ENCODE data around the gene MARCHF10.

The MARCHF10 gene

GRCh38 chr17:62724398-62725146 is 83.5 kb downstream of the MARCHF10 start:
- H3K79me1 ChIP-seq (ENCODE audit: low read depth, low read length): no peaks in the 10 kb centered on the region
- WGBS, 2 donors (ENCODE audit: extremely low coverage in 2 of 2, insufficient read length in 2 of 2, insufficient replicate concordance in 1 of 2): no CpG with 5 or more reads among the region's 16 CpGs
- H2BK12ac ChIP-seq (ENCODE audit: low read length): no peak overlapping the region
- no peak overlapping the region for H2AK5ac ChIP-seq (ENCODE audit: low read depth, low read length)
- peaks cover 0 to 9% of the 10 kb centered on the region in 2 donors for H3K9me3 ChIP-seq (replicated peaks in 1 of 2; ENCODE audit: control insufficient read depth in 2 of 2, insufficient read depth in 1 of 2, low read depth in 1 of 2, low read length in 2 of 2)
- no peaks in the 10 kb centered on the region for H3K27me3 ChIP-seq (ENCODE audit: control insufficient read depth in 3 of 3, insufficient read depth in 3 of 3, low read depth in 1 of 3, low read length in 3 of 3)
- peaks cover 0 to 7% of the 10 kb centered on the region in 2 donors for H3K4me1 ChIP-seq (ENCODE audit: control insufficient read depth in 2 of 2, insufficient read depth in 1 of 2, low read depth in 1 of 2, low read length in 2 of 2)
- H4K8ac ChIP-seq (ENCODE audit: low read depth, low read length): no peak overlapping the region
- H3K4me2 ChIP-seq (ENCODE audit: insufficient read depth, low read length, poor library complexity, severe bottlenecking): no peak overlapping the region
- no peak overlapping the region for H3K23ac ChIP-seq (ENCODE audit: low read depth, low read length, poor library complexity)
- no peak overlapping the region for H2BK120ac ChIP-seq (ENCODE audit: low read depth, low read length)
- H3K9ac ChIP-seq (ENCODE audit: low read depth, low read length, poor library complexity): no peak overlapping the region
- peak overlapping the region; percentile 40 for H2AFZ ChIP-seq (ENCODE audit: low read length)
- H3K4ac ChIP-seq (ENCODE audit: low read length): no peak overlapping the region
- no peak overlapping the region for H4K91ac ChIP-seq (ENCODE audit: low read depth, low read length, poor library complexity)
- H3K4me3 ChIP-seq (ENCODE audit: low read length in 2 of 2): no peak overlapping the region
- no peak overlapping the region for H3K14ac ChIP-seq (ENCODE audit: low read length)
- no peak overlapping the region for H2BK15ac ChIP-seq (ENCODE audit: low read length)
- no peak overlapping the region for H2BK5ac ChIP-seq (ENCODE audit: low read length)
- no peak overlapping the region for H3K27ac ChIP-seq (replicated peaks; ENCODE audit: low read length)
- no peaks in the 10 kb centered on the region for H3K36me3 ChIP-seq (replicated peaks in 1 of 2; ENCODE audit: control insufficient read depth in 2 of 2, insufficient read depth in 2 of 2, low read length in 2 of 2)
- no peak for DNase-seq (ENCODE audit: low spot score)
- H3K18ac ChIP-seq (ENCODE audit: low read length): peak overlapping the region; percentile 7

- no peak for DNase-seq (ENCODE audit: low spot score)
- peak overlapping the region; percentile 62 for H3K18ac ChIP-seq (ENCODE audit: low read length)
- no peaks in the 10 kb centered on the region for H3K36me3 ChIP-seq (replicated peaks in 1 of 2; ENCODE audit: control insufficient read depth in 2 of 2, insufficient read depth in 2 of 2, low read length in 2 of 2)
- no peak overlapping the region for H3K27ac ChIP-seq (replicated peaks; ENCODE audit: low read length)
- no CpG with 5 or more reads among the region's 7 CpGs for WGBS, 2 donors (ENCODE audit: extremely low coverage in 2 of 2, insufficient read length in 2 of 2, insufficient replicate concordance in 1 of 2)
- no peak overlapping the region for H4K8ac ChIP-seq (ENCODE audit: low read depth, low read length)
- H3K9me3 ChIP-seq (replicated peaks in 1 of 2; ENCODE audit: control insufficient read depth in 2 of 2, insufficient read depth in 1 of 2, low read depth in 1 of 2, low read length in 2 of 2): peaks cover 0 to 13% of the 10 kb centered on the region in 2 donors
- no peak overlapping the region for H4K91ac ChIP-seq (ENCODE audit: low read depth, low read length, poor library complexity)
- no peaks in the 10 kb centered on the region for H3K79me1 ChIP-seq (ENCODE audit: low read depth, low read length)
- H3K27me3 ChIP-seq (ENCODE audit: control insufficient read depth in 3 of 3, insufficient read depth in 3 of 3, low read depth in 1 of 3, low read length in 3 of 3): no peaks in the 10 kb centered on the region
- H2BK5ac ChIP-seq (ENCODE audit: low read length): no peak overlapping the region
- no peak overlapping the region for H3K9ac ChIP-seq (ENCODE audit: low read depth, low read length, poor library complexity)
- peak overlapping the region; percentile 40 for H2AFZ ChIP-seq (ENCODE audit: low read length)
- no peak overlapping the region for H3K4me3 ChIP-seq (ENCODE audit: low read length in 2 of 2)
- H3K14ac ChIP-seq (ENCODE audit: low read length): no peak overlapping the region
- H2BK12ac ChIP-seq (ENCODE audit: low read length): no peak overlapping the region
- no peak overlapping the region for H3K4me2 ChIP-seq (ENCODE audit: insufficient read depth, low read length, poor library complexity, severe bottlenecking)
- H2BK15ac ChIP-seq (ENCODE audit: low read length): no peak overlapping the region
- H2AK5ac ChIP-seq (ENCODE audit: low read depth, low read length): no peak overlapping the region
- H3K4me1 ChIP-seq (ENCODE audit: control insufficient read depth in 2 of 2, insufficient read depth in 1 of 2, low read depth in 1 of 2, low read length in 2 of 2): peaks cover 0 to 7% of the 10 kb centered on the region in 2 donors
- H3K23ac ChIP-seq (ENCODE audit: low read depth, low read length, poor library complexity): no peak overlapping the region
- H2BK120ac ChIP-seq (ENCODE audit: low read depth, low read length): no peak overlapping the region
- no peak overlapping the region for H3K4ac ChIP-seq (ENCODE audit: low read length)
Observed at GRCh38 chr17:62723842-62724241, 84.3 kb downstream of the MARCHF10 start.

DNA sequence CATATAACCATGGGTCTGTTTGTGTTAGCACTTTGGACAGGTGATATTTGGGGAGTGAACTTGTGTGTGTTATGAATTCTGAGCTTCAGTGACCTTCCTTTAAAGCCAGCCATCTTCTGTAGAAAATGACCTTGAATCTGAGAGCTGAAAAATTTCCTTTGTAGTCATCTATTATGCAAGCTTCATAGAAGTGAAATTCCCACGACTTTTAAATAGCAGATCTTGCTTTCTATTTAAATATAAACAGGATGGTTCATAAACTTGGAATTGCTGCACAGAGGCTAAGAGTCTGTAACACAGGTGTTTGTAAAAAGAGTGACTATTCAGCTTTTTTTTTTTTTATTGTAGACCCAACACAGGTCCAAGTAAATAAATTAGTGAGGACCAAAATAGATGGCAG is 85.5 kb downstream of the MARCHF10 start:
- no peak overlapping the region for H2AK5ac ChIP-seq (ENCODE audit: low read depth, low read length)
- no peak overlapping the region for H2BK120ac ChIP-seq (ENCODE audit: low read depth, low read length)
- no peak overlapping the region for H3K27ac ChIP-seq (replicated peaks; ENCODE audit: low read length)
- no peaks in the 10 kb centered on the region for H3K36me3 ChIP-seq (replicated peaks in 1 of 2; ENCODE audit: control insufficient read depth in 2 of 2, insufficient read depth in 2 of 2, low read length in 2 of 2)
- H3K23ac ChIP-seq (ENCODE audit: low read depth, low read length, poor library complexity): no peak overlapping the region
- no peaks in the 10 kb centered on the region for H3K79me1 ChIP-seq (ENCODE audit: low read depth, low read length)
- H3K4ac ChIP-seq (ENCODE audit: low read length): no peak overlapping the region
- no peak overlapping the region for H3K4me2 ChIP-seq (ENCODE audit: insufficient read depth, low read length, poor library complexity, severe bottlenecking)
- no peak overlapping the region for H3K14ac ChIP-seq (ENCODE audit: low read length)
- no peak overlapping the region for H2BK15ac ChIP-seq (ENCODE audit: low read length)
- H3K9ac ChIP-seq (ENCODE audit: low read depth, low read length, poor library complexity): no peak overlapping the region
- DNase-seq (ENCODE audit: low spot score): no peak
- no peak overlapping the region for H3K18ac ChIP-seq (ENCODE audit: low read length)
- H2BK5ac ChIP-seq (ENCODE audit: low read length): no peak overlapping the region
- peaks cover 0 to 6% of the 10 kb centered on the region in 2 donors for H3K4me1 ChIP-seq (ENCODE audit: control insufficient read depth in 2 of 2, insufficient read depth in 1 of 2, low read depth in 1 of 2, low read length in 2 of 2)
- H3K4me3 ChIP-seq (ENCODE audit: low read length in 2 of 2): no peak overlapping the region
- H3K27me3 ChIP-seq (ENCODE audit: control insufficient read depth in 3 of 3, insufficient read depth in 3 of 3, low read depth in 1 of 3, low read length in 3 of 3): no peaks in the 10 kb centered on the region
- no peak overlapping the region for H2AFZ ChIP-seq (ENCODE audit: low read length)
- no CpG with 5 or more reads among the region's 1 CpG for WGBS, 2 donors (ENCODE audit: extremely low coverage in 2 of 2, insufficient read length in 2 of 2, insufficient replicate concordance in 1 of 2)
- peaks cover 0 to 9% of the 10 kb centered on the region in 2 donors for H3K9me3 ChIP-seq (replicated peaks in 1 of 2; ENCODE audit: control insufficient read depth in 2 of 2, insufficient read depth in 1 of 2, low read depth in 1 of 2, low read length in 2 of 2)
- H4K8ac ChIP-seq (ENCODE audit: low read depth, low read length): no peak overlapping the region
- H4K91ac ChIP-seq (ENCODE audit: low read depth, low read length, poor library complexity): no peak overlapping the region
- H2BK12ac ChIP-seq (ENCODE audit: low read length): no peak overlapping the region

DNA sequence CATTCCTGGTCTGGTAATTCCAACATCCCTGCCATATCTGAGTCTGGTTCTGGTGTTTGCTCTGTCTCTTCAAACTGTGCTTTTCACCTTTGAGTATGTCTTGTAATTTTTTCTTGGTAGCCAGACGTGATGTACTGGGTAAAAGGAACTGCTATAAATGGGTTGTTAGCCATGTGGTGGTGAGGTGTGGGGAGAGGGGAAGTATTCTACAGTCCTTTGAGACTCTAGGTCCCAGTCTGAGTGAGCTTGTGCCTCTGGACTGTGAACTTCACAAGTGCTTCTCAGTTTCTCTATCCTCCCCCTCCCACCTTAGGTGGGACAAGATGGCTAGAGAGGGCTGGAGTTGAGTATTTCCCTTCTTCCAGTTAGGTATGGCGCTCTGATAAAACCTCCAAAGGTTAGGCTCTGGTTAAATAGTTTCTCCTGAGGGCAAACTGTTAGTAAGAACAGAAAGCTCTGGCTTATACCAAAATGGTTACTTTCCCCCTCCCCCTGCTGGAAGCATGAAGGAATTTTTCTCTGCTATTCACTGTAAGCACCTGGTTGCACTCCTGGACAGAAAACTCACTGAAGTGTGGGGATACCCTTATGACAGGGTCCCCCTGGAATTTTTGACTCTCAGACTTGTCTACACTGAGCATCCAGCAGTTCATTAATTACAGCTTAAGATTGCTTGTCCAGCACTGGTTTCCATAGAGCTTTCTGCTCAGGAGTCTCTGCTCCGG is 87.8 kb downstream of the MARCHF10 start:
- no peak overlapping the region for H3K4me2 ChIP-seq (ENCODE audit: insufficient read depth, low read length, poor library complexity, severe bottlenecking)
- H2BK15ac ChIP-seq (ENCODE audit: low read length): no peak overlapping the region
- no peak overlapping the region for H3K23ac ChIP-seq (ENCODE audit: low read depth, low read length, poor library complexity)
- no peaks in the 10 kb centered on the region for H3K27me3 ChIP-seq (ENCODE audit: control insufficient read depth in 3 of 3, insufficient read depth in 3 of 3, low read depth in 1 of 3, low read length in 3 of 3)
- no peak overlapping the region for H2AFZ ChIP-seq (ENCODE audit: low read length)
- H2BK12ac ChIP-seq (ENCODE audit: low read length): no peak overlapping the region
- no peak overlapping the region for H2BK120ac ChIP-seq (ENCODE audit: low read depth, low read length)
- H4K8ac ChIP-seq (ENCODE audit: low read depth, low read length): no peak overlapping the region
- H3K9ac ChIP-seq (ENCODE audit: low read depth, low read length, poor library complexity): no peak overlapping the region
- DNase-seq (ENCODE audit: low spot score): no peak
- H2AK5ac ChIP-seq (ENCODE audit: low read depth, low read length): no peak overlapping the region
- WGBS, 2 donors (ENCODE audit: extremely low coverage in 2 of 2, insufficient read length in 2 of 2, insufficient replicate concordance in 1 of 2): no CpG with 5 or more reads among the region's 3 CpGs
- no peak overlapping the region for H3K27ac ChIP-seq (replicated peaks; ENCODE audit: low read length)
- peaks cover 0 to 9% of the 10 kb centered on the region in 2 donors for H3K9me3 ChIP-seq (replicated peaks in 1 of 2; ENCODE audit: control insufficient read depth in 2 of 2, insufficient read depth in 1 of 2, low read depth in 1 of 2, low read length in 2 of 2)
- no peak overlapping the region for H3K14ac ChIP-seq (ENCODE audit: low read length)
- H3K36me3 ChIP-seq (replicated peaks in 1 of 2; ENCODE audit: control insufficient read depth in 2 of 2, insufficient read depth in 2 of 2, low read length in 2 of 2): no peaks in the 10 kb centered on the region
- no peak overlapping the region for H3K4ac ChIP-seq (ENCODE audit: low read length)
- H2BK5ac ChIP-seq (ENCODE audit: low read length): no peak overlapping the region
- H3K79me1 ChIP-seq (ENCODE audit: low read depth, low read length): no peaks in the 10 kb centered on the region
- no peak overlapping the region for H3K18ac ChIP-seq (ENCODE audit: low read length)
- peaks cover 0 to 6% of the 10 kb centered on the region in 2 donors for H3K4me1 ChIP-seq (ENCODE audit: control insufficient read depth in 2 of 2, insufficient read depth in 1 of 2, low read depth in 1 of 2, low read length in 2 of 2)
- no peak overlapping the region for H3K4me3 ChIP-seq (ENCODE audit: low read length in 2 of 2)
- no peak overlapping the region for H4K91ac ChIP-seq (ENCODE audit: low read depth, low read length, poor library complexity)
